Stimulated activated CD4-positive, alpha-beta T cell treated with anti-CD3 and anti-CD28 coated beads, Interleukin-15, amount 100 ng/mL, for 48 hours (primary cell): ENCODE measurements around the gene P2RY6.

Experiments
- DNase-seq, 2 donors: peaks; one replicate each; pipeline ENCODE4 v3.0.0-alpha.2; 2020; ENCODE audit warnings: low read depth in 2 of 2

P2RY6 gene

DNA sequence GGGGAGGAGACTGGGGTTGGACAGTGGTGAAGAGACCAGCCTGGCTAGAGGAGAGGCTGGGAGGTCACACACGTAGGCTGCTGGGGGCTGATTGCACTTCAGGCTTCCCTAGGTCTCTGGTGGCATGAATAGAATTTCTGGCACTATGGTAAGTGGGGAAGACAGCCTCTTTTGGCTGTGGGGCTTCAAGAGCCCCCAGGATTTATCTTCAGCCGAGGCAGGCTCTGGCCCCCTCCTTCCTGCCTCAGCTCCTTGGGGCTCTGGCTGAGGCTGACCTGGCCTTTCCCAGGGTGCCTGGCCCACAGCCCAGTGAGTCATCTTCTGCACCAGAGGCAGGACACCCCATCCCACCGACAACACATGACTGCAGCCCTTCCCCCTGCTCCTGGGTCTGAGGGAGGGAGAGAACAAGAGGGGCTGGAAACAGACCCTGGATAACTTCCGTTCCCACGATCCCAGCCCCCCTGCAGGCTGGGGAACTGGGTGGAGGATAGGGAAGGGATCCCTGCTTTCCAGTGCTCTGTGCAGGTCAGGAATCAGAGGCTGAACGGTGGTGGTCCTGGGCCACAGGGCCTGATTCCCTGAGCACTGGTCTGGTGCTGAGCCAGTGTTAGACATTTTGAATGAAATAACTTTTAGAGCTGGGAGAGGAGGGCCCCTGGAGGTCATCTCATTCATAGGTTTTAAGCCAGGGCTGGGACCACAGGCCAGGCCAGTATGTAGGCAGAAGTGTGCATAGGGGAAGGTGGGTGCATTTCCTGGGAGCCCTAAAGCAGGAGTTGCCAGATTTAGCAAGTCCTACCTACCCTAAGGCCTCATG is 62.5 kb downstream of the P2RY6 start:
- no peak for DNase-seq

DNA sequence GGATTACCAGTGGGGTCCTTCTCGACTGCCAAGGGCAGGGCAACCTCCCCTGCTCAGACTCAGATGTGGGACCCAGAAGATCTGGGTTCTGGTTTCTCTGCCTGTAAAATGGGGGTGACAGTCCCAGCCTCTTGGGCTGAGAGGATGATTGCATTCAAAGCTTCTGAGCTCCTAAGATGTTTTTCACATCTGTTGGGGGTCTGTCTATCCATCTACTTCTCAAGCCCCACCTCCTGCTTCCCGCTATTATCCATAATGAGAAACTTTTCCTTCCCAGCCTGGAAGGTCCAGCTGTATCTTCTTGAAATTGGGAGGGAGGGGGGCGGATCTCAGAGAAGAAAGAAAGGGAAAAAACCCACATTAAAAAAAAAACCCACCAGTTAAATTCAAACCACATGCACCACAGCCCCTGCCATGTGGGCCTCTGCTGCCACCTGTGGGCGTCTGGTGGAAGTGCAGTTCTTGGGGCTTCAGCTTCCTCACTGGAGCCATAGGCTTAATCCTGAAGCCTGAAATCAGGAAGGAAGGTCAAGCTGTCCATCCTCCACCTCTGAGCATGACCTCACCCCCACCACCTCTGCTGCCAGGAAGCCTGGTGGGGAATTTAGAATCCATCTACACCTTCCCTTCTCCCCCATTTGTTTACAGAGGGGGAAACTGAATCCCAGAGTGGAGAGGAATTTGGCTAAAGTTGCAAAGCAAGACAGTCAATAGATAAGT is 63.2 kb downstream of the P2RY6 start:
- DNase-seq: peak; percentile 47 to 62

DNA sequence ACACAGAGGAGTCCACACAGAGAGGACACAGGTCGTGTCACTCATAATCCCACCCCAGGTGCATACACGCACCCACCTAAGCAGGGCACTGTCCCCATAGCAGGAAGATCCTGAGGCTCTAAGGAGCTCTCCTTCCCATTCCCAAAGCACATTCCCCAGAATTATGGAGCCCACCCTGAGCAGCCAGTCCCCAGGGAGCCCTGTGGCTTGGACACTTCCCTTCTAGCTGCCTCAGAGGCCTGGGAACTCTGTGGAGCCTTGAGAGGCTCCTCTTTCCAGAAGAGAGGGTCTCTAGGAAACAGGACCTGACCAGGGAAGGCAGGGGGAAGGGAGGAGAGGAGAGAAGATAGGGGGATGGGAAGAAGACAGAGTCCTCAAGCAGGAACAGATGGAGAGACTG is 65.7 kb downstream of the P2RY6 start:
- DNase-seq: no peak

DNA sequence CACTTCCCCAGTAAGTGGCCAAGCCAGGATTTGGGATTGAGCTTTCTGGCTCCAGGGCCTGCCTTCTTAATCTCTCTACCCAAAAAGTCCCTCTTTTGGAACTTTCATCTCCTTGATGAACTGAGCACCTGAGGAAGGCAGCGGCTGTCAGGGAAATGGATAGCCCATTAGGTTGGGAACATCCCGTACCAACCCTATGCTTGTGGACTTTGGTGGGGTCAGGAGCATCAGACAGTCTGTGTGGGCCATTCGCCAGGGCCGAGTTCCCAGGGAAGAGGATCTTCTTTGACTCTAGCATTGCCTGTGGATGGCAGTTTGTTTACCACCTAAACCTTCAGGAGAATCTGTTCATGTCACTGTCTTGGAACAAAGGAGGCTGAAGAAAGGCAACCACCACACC is 66.1 kb downstream of the P2RY6 start:
- DNase-seq: no peak

DNA sequence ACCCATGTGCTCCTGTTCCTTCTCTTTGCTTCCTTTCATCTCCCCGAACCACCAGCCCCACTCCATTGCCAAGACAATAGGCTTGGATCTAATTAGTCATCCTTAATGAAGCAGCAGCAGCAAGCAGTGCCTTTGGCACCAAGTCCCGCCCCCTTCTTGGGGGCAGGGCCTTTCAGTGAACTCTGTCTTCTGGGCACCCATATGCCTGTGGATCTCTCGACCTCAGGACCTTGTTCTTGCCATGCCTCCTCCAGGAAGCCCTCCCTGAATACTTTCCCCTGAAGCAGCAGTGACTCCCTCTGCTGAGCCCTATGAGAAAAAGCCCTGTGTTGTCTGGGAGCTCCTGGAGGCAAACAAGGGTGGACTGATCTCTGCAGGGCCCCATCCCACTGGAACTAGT is 68.0 kb downstream of the P2RY6 start:
- DNase-seq: no peak

DNA sequence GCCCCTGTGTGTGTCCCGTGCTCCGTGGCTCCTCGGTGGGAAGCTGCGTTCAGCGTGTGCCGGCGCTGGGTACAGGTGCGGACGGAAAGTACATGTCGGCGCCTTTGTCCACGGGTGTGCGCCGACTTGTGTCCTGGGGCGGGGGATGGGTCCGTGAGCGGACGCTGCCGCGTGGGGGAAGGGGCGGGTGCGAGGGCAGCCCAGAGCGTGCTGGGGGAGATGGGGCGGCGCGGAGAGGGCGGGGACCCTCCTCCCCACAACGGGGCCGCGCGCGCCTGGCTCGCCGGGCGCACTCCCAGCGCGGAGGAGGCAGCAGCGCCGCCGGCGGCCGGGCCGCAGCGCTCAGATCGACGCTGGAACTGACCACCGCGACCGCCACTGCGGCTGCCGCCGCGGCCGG is 70.5 kb downstream of the P2RY6 start:
- DNase-seq: no peak

DNA sequence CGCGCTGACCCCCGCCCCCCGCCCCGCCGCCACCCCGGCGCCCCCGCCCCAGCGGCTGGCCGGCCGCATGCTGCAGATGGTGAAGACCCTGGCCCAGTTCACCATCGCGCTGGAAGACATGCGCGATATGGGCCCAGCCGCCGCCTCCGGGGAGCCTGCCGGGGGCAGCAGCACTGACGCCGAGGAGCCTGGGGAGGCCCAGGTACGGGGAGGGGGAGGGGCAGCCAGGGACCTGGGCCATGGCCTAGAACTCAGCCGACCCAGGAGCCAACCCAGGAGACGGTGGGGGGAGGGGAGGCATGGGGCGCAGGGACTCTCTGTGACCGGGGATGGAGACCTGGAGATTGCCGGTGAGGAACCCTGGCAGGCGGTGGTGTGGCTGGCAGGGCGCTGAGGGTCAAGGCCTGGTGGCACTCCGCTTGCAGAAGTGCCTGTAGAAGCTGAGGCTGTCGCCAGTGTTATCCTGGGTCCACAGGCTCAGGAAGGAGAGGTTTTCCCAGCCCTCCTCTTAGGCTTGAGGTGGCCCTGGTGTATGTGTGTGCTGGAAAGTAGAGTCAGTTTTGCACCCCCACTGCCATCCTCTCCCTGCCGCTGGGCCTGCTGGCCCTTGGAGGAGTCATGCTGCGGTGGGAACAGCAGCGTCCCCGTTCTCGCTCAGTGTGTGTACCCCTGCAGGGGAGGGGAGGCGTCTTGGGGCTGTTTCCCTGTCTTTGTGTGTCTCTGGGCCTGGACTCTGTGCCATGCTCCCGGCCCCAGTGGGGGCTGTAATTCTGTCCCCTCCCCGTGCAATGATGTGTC is 71.1 kb downstream of the P2RY6 start:
- no peak for DNase-seq

DNA sequence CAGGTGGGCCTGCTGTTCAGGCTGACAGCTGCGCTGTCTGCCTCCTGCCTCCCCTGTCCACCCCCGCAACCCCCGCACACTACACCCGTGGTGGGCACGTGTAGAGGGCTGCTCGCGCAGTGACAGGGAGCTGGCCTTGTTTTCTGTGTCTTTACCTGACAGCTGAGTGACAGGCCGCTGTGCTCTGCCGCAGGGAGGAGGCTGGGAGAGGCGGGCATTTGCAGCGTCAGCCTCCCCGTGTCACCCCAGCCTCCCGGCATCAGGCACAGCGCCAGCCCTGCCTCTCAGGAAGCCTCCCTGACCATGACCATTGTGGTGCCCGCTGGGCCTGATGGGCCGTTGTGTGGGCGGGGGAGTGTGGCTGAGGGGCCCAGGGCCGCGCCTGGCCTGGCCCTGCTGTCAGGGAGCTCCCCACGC is 72.1 kb downstream of the P2RY6 start:
- DNase-seq: no peak

DNA sequence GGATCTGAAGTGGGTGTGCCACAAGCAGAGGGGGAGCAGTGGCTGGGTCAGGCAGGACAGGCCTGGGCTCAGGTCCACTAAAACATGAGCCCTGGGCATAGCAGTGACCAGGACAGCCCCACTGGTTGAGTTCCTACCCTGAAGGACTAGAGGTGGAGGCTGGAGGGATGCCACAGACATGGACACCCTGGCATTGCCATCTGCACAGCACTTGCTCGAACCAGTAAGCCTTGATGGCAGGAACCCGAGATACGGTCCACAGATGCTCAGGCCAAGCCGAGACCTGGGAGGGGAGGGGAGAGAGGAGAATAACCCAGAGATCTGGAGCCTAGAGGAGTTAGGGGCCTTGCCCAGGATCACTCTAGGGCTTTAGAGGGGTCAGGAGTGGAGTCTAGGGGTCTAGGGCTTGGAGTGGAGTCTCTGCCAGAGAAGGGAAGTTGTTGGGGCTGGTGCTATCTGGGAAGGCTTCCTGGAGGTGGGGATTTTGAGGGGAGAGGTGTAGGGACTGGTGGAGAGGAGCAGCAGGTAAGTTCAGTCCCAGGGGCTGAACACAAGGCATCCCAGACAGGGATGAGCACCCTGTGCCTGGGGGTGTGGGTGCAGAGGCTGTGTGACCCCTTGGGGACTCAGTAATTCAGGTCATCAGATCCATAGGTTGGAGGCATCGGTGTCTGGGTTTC is 73.5 kb downstream of the P2RY6 start:
- no peak for DNase-seq

DNA sequence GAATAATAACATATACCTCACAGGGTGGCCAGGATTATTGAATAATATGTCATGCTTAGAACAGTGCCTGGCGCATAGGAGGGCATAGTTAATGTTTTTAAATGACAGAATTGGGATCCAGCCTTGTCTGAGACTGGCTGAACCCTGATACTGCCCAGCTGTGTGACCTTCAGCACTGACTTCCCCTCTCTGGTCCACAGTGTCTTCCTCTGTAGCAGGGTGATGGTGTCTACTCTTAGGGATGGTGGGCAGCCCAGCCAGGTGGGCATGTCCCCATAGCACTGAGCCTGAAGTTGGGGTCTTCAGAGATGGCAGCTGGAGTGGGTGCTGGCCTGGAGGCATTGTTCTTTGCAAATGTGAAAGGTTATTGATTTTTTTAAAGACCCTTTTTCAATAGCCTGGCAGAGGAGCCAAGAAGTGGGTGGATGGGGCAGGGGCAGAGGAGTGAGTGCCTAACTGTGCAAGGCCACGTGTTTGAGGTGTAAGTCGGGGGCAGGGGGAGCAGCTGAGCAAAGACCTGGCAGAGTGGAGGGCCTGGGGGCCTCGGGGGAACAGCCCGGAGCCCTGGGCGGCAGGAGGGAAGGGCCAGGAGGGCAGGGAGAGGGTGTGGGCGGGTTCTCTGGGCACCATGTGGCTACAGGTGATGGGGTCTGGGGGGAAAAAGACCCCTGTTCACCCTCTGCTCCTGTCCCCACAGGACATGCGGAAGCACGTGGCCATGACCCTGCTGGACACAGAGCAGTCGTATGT is 74.2 kb downstream of the P2RY6 start:
- no peak for DNase-seq

DNA sequence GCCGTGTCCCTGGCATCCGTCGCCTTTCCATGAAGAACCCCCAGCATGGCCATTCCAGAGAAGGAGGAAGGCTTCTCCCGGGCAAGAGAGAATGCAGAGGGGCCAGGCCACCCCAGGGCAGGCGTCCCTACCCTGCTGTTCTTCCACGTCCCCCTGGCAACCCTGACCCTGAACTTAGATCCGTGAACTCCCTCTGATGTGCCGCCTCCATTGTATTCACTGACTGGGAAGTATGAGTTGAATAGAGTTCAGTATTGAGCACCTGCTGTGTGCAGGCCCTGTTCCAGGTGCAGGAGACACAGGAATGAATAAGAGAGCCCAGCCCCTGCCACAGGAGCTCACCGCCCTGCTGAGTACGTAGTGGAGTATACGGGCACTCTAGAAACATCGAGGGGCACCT is 74.9 kb downstream of the P2RY6 start:
- DNase-seq: no peak
